Measurements from ENCODE around the gene UNCX.

UNCX gene

GRCh38 chr7:1218541-1219165 lies 14.0 kb upstream of the UNCX start:
- no peak for DNase-seq (ENCODE audit: low read depth, low spot score)

- no peak for DNase-seq (ENCODE audit: low read depth, low spot score)
Measured at GRCh38 chr7:1219498-1219897, 13.2 kb upstream of the UNCX start.

GRCh38 chr7:1220000-1220726 lies 12.5 kb upstream of the UNCX start:
- no peak for DNase-seq (ENCODE audit: low read depth, low spot score)

GRCh38 chr7:1220977-1221745 lies 11.5 kb upstream of the UNCX start:
- no peak for DNase-seq (ENCODE audit: low read depth, low spot score)

- DNase-seq (ENCODE audit: low read depth, low spot score): no peak
Measured at GRCh38 chr7:1223196-1223981, 9.3 kb upstream of the UNCX start.

- no peak for DNase-seq (ENCODE audit: low read depth, low spot score)
Measured at GRCh38 chr7:1224086-1224716, 8.5 kb upstream of the UNCX start.

GRCh38 chr7:1225030-1225429 lies 7.6 kb upstream of the UNCX start:
- DNase-seq (ENCODE audit: low read depth, low spot score): no peak

- DNase-seq (ENCODE audit: low read depth, low spot score): peak; percentile 50
Measured at GRCh38 chr7:1225441-1226185, 7.1 kb upstream of the UNCX start.

GRCh38 chr7:1226186-1226901 lies 6.3 kb upstream of the UNCX start:
- DNase-seq (ENCODE audit: low read depth, low spot score): no peak

- no peak for DNase-seq (ENCODE audit: low read depth, low spot score)
Measured at GRCh38 chr7:1227071-1227804, 5.4 kb upstream of the UNCX start.

- no peak for DNase-seq (ENCODE audit: low read depth, low spot score)
Measured at GRCh38 chr7:1227814-1228544, 4.7 kb upstream of the UNCX start.

GRCh38 chr7:1228545-1229201 lies 4.0 kb upstream of the UNCX start:
- no peak for DNase-seq (ENCODE audit: low read depth, low spot score)

GRCh38 chr7:1229202-1229947 lies 3.3 kb upstream of the UNCX start:
- no peak for DNase-seq (ENCODE audit: low read depth, low spot score)

- DNase-seq (ENCODE audit: low read depth, low spot score): no peak
Measured at GRCh38 chr7:1229956-1230355, 2.7 kb upstream of the UNCX start.

- no peak for DNase-seq (ENCODE audit: low read depth, low spot score)
Measured at GRCh38 chr7:1230411-1231213, 2.1 kb upstream of the UNCX start.

GRCh38 chr7:1231214-1232102 lies 1.2 kb upstream of the UNCX start:
- DNase-seq (ENCODE audit: low read depth, low spot score): no peak

All from astrocyte of the hippocampus (primary cell).